ENCODE measurements around the gene ARHGAP15.
"Not testable (repeated sequence)": the region's sequence is repeated elsewhere in the genome, so short reads cannot be mapped to it uniquely, and the experiment has no call there.

DNA sequence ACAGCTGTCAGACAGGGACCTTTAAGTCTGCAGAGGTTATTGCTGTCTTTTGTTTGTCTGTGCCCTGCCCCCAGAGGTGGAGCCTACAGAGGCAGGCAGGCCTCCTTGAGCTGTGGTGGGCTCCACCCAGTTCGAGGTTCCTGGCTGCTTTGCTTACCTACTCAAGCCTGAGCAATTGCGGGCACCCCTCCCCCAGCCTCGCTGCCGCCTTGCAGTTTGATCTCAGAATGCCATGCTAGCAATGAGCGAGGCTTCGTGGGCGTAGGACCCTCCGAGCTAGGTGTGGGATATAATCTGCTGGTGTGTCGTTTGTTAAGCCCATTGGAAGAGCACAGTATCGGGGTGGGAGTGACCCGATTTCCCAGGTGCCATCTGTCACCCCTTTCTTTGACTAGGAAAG, 412.7 kb downstream of the ARHGAP15 start:
- not testable (repeated sequence) for TF ChIP-seq SUZ12 (IDR thresholded peaks at IDR 0.05; ENCODE audit: extremely low read depth, insufficient read depth, insufficient read length); YY1 (IDR thresholded peaks at IDR 0.05; ENCODE audit: insufficient read depth, insufficient read length)

Measured in NT2/D1 (cell line).